Vagina (tissue), 2 donors: Measurements from ENCODE around the gene ZNF132. TPM values are rescaled to one million over a fixed set of nuclear protein-coding genes. Genes with fewer than 3 reads are reported as not detected.

ENCODE experiments used
- DNase-seq, 2 donors: peaks; one replicate each; pipeline ENCODE4 v3.0.0-alpha.2; 2017; ENCODE audit errors: extremely low spot score in 2 of 2
- H3K27ac ChIP-seq: fragments of 200-600 bp; sonication (generic); one replicate; pipeline ENCODE4 v1.5.1; 2019
- H3K27me3 ChIP-seq: fragments of 200-600 bp; sonication (generic); one replicate; pipeline ENCODE4 v1.5.1; 2019
- H3K36me3 ChIP-seq, 2 donors: fragments of 200-600 bp; sonication (generic); one replicate each; pipeline ENCODE4 v1.5.1; 2017 to 2019
- H3K4me1 ChIP-seq: fragments of 200-600 bp; sonication (generic); one replicate; pipeline ENCODE4 v1.5.1; 2019
- H3K4me3 ChIP-seq, 2 donors: fragments of 200-600 bp; sonication (generic); 1 replicate in 1 of 2; 2 replicates in 1 of 2; pipeline ENCODE4 v1.5.1; 2016 to 2019
- H3K9me3 ChIP-seq: fragments of 200-600 bp; sonication (generic); one replicate; pipeline ENCODE4 v1.5.1; 2019
- POLR2A ChIP-seq, 2 donors: fragments of 450-650 bp; IDR thresholded peaks; one replicate each; pipeline ENCODE4 v1.6.1; 2017; ENCODE audit warnings: antibody characterized with exemption in 2 of 2, mild to moderate bottlenecking in 2 of 2, moderate library complexity in 2 of 2
- POLR2AphosphoS5 ChIP-seq, 2 donors: sonication (generic); formaldehyde crosslinking; IDR thresholded peaks; one replicate each; pipeline ENCODE4 v1.9.0; 2017; ENCODE audit warnings: antibody characterized with exemption in 2 of 2, mild to moderate bottlenecking in 2 of 2, low read depth in 1 of 2; ENCODE audit not compliant: insufficient read depth in 1 of 2
- intact Hi-C: fragments of 100-400 bp; cut with DNase I; formaldehyde crosslinking; loops from one replicate; pipeline ENCODE4 v1.15.1; 2023
- microRNA-seq: library from miRNA; unstranded; fragments of <30 nt; microRNA quantifications from one replicate; pipeline ENCODE4, GENCODE V29; 2017; ENCODE audit warnings: borderline number of aligned reads, borderline replicate concordance
- small RNA-seq: library from RNA; depleted of rRNA; stranded (forward); fragments of <200 nt; gene quantifications from one replicate; pipeline ENCODE3, GENCODE V24; 2016
- total RNA-seq: library from RNA; depleted of rRNA; stranded (reverse); fragments of >200 nt; gene quantifications from one replicate; pipeline ENCODE4 v1.2.3, GENCODE V29; 2016
- TF ChIP-seq, protein P1 (sequence below), 3 experiments: fragments of 450-650 bp in 2 of 3; fragments of 200-600 bp in 1 of 3; sonication (generic) in 1 of 3; IDR thresholded peaks; one replicate each; pipeline ENCODE4 v1.5.1; 2017 to 2019; ENCODE audit warnings: antibody characterized with exemption in 3 of 3, mild to moderate bottlenecking in 2 of 3, moderate library complexity in 2 of 3

The ZNF132 gene
- total RNA-seq, 1 donor from 2014 or later, result 5.2 TPM

DNA sequence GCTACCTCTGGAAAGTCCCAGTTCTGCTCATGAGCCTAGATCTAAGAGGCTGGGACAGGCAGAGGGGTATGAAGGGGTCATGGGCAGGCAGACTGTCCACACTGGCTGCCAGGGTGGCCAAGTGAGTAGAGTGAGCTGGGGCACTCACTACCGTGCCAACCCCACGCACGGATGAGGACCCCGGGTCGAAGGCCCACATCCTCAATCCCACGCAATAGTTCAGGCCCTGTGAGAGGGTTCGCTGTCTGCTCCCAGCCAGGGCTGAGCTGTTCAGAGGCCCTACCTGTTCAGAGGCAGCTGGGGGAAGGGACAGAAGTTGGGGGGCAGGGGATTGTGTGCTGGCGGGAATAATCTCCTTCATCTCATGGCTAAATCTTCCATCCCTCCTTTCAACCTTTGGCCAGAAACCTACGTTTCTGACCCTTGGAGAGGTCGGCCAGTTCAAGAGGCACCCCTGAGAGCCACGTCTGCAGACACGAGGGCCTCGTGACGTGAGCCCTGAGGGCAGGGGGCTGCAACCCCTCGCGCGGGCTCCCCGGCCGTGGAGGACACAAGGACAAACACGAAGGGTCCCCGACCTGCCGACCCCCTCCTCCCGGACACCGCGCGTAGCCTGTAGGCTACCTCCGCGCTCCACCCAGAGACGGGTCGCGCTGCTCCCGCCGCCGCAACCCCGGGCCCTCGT, 53.9 kb downstream of the ZNF132 start:
- Histone ChIP-seq H3K4me1 (peaks cover 51% of the 10 kb centered on the region), H3K27ac (peak overlapping the region; percentile 89), H3K27me3 (no peaks in the 10 kb centered on the region), H3K36me3 (peaks cover 0 to 23% of the 10 kb centered on the region in 2 donors), H3K9me3 (no peaks in the 10 kb centered on the region), H3K4me3 (peak overlapping the region; percentile 76 to 91)
- no peak for DNase-seq
- TF ChIP-seq POLR2A (IDR thresholded peaks at IDR 0.05) (no peak), POLR2AphosphoS5 (IDR thresholded peaks at IDR 0.05; ENCODE audit: insufficient read depth in 1 of 2, low read depth in 1 of 2) (no peak)
- TF ChIP-seq, protein P1, sequence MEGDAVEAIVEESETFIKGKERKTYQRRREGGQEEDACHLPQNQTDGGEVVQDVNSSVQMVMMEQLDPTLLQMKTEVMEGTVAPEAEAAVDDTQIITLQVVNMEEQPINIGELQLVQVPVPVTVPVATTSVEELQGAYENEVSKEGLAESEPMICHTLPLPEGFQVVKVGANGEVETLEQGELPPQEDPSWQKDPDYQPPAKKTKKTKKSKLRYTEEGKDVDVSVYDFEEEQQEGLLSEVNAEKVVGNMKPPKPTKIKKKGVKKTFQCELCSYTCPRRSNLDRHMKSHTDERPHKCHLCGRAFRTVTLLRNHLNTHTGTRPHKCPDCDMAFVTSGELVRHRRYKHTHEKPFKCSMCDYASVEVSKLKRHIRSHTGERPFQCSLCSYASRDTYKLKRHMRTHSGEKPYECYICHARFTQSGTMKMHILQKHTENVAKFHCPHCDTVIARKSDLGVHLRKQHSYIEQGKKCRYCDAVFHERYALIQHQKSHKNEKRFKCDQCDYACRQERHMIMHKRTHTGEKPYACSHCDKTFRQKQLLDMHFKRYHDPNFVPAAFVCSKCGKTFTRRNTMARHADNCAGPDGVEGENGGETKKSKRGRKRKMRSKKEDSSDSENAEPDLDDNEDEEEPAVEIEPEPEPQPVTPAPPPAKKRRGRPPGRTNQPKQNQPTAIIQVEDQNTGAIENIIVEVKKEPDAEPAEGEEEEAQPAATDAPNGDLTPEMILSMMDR (IDR thresholded peaks at IDR 0.05), result no peak
- intact Hi-C loops, result no loop called here

DNA sequence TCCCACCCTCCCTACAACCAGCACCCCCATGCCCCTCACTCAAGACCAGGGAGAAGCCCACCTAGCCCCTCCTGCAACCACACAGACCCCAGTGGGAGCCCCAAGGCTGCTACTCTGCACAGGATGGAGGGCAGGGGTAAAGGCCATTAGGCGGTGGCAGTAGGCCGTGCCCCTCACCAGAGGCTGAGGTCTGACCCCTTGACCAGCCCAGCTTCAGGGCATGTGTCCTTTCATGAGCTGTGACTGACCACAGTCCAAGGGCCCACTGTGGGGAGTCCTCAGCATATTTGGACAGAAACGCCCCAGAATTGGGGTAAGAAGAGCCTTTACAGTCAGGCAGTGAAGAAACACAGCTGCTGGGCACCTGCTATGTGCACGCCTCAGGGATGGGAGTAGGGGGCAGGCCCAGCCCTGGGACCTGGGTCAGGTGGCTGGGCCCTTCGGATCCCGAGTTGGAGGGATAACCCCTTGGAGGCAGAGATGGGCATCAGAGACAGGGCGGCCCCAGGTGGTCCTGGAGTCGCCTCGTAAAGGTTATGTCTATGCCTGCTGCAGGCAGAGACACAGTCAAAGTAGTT, 54.6 kb downstream of the ZNF132 start:
- H3K4me3 ChIP-seq, result peak overlapping the region; percentile 76 to 91

DNA sequence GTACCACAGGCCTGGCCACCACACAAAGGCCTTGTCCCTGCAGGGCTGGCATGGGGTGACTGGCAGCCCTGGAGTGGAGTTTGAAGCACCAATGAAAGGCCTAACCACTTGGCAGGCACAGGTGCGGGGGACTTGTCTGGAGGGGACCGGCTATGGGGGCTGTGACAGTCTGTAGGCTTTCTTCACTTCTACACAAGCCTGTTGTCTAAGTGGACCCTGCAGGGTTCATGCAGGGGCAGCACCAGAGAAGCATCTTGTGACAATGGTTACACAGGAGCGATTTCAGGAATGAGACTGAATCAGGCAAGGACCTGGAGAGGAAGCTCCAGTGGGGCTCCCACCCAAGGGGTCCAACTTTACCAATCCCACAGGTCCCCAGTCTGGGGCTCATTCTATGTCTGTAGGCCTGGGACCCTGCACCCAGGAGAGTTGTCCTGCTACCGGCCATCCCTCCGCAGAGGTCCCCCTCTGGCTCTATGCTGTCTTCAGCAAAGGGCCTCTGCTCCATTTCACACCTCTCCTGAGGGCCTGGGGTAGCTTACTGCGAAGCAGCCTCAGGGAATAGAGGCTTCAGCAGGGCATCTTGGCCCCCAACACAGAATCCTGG, 56.9 kb downstream of the ZNF132 start:
- no peak for DNase-seq
- Histone ChIP-seq H3K27ac (no peak overlapping the region), H3K4me1 (peaks cover 45% of the 10 kb centered on the region), H3K4me3 (no peak overlapping the region), H3K36me3 (peaks cover 0 to under 1% of the 10 kb centered on the region in 2 donors), H3K9me3 (no peaks in the 10 kb centered on the region), H3K27me3 (no peaks in the 10 kb centered on the region)
- no peak for TF ChIP-seq POLR2A (IDR thresholded peaks at IDR 0.05)
- TF ChIP-seq, protein P1 (IDR thresholded peaks at IDR 0.05), result no peak
- TF ChIP-seq POLR2AphosphoS5 (IDR thresholded peaks at IDR 0.05; ENCODE audit: insufficient read depth in 1 of 2, low read depth in 1 of 2), result no peak
- intact Hi-C loops, result loop anchor here (5.0 kb wide), 1 partner anchor 84 kb away; the partner anchor contains the start of gene ZNF324

More for the DNA sequence above, 54.6 kb downstream of the ZNF132 start:
- DNase-seq, result no peak
- peaks cover 45% of the 10 kb centered on the region for H3K4me1 ChIP-seq
- H3K9me3 ChIP-seq, result no peaks in the 10 kb centered on the region
- TF ChIP-seq, protein P1 (IDR thresholded peaks at IDR 0.05), result no peak
- TF ChIP-seq POLR2A (IDR thresholded peaks at IDR 0.05) (no peak), POLR2AphosphoS5 (IDR thresholded peaks at IDR 0.05; ENCODE audit: insufficient read depth in 1 of 2, low read depth in 1 of 2) (no peak)
- intact Hi-C loops, result no loop called here
- peaks cover 0 to 16% of the 10 kb centered on the region in 2 donors for H3K36me3 ChIP-seq
- peak overlapping the region; percentile 89 for H3K27ac ChIP-seq
- H3K27me3 ChIP-seq, result no peaks in the 10 kb centered on the region

Small RNAs within 50 kb of the gene (microRNA-seq; reads per million reads assigned to microRNA genes)
- gene MIR4754, result not detected

Small RNAs within 50 kb of the gene (small RNA-seq; reads per million reads assigned to genes)
- gene MIR4754, result not detected
- gene RNU6-1337P, result not detected

Other genes starting within 250 kb of the ZNF132 start
- 20.1 TPM for gene ZNF544, start 211.2 kb downstream of the ZNF132 start, total RNA-seq
- gene ZNF8, start 161.2 kb downstream of the ZNF132 start, total RNA-seq, result 6.4 TPM
- gene ERVK3-1, start 134.8 kb downstream of the ZNF132 start, total RNA-seq, result 45.9 TPM
- 3.9 TPM for gene ZSCAN22, start 113.2 kb downstream of the ZNF132 start, total RNA-seq
- gene A1BG, start 86.7 kb downstream of the ZNF132 start, total RNA-seq, result 48.9 TPM
- 3.4 TPM for gene ZNF497, start 77.4 kb downstream of the ZNF132 start, total RNA-seq
- 1.2 TPM for gene ZNF837, start 59.1 kb downstream of the ZNF132 start, total RNA-seq
- 1,974 TPM for gene RPS5, start 52.9 kb downstream of the ZNF132 start, total RNA-seq
- gene RNF225, start 44.5 kb downstream of the ZNF132 start, total RNA-seq, result 0.98 TPM
- 16.7 TPM for gene ZNF584, start 31.5 kb downstream of the ZNF132 start, total RNA-seq
- gene ZNF324B, start 11.5 kb upstream of the ZNF132 start, total RNA-seq, result 4.2 TPM
- 17.2 TPM for gene ZNF324, start 26.9 kb upstream of the ZNF132 start, total RNA-seq
- gene ZNF446, start 36.2 kb upstream of the ZNF132 start, total RNA-seq, result 10.6 TPM
- 35.8 TPM for gene SLC27A5, start 71.8 kb upstream of the ZNF132 start, total RNA-seq
- gene ZBTB45, start 79.7 kb upstream of the ZNF132 start, total RNA-seq, result 14.0 TPM
- 274 TPM for gene TRIM28, start 103.9 kb upstream of the ZNF132 start, total RNA-seq
- gene CHMP2A, start 115.0 kb upstream of the ZNF132 start, total RNA-seq, result 76.4 TPM
- 33.6 TPM for gene UBE2M, start 118.5 kb upstream of the ZNF132 start, total RNA-seq
- 32.2 TPM for gene MZF1, start 133.2 kb upstream of the ZNF132 start, total RNA-seq